Measurements from ENCODE around the gene MYOCOS.

DNA sequence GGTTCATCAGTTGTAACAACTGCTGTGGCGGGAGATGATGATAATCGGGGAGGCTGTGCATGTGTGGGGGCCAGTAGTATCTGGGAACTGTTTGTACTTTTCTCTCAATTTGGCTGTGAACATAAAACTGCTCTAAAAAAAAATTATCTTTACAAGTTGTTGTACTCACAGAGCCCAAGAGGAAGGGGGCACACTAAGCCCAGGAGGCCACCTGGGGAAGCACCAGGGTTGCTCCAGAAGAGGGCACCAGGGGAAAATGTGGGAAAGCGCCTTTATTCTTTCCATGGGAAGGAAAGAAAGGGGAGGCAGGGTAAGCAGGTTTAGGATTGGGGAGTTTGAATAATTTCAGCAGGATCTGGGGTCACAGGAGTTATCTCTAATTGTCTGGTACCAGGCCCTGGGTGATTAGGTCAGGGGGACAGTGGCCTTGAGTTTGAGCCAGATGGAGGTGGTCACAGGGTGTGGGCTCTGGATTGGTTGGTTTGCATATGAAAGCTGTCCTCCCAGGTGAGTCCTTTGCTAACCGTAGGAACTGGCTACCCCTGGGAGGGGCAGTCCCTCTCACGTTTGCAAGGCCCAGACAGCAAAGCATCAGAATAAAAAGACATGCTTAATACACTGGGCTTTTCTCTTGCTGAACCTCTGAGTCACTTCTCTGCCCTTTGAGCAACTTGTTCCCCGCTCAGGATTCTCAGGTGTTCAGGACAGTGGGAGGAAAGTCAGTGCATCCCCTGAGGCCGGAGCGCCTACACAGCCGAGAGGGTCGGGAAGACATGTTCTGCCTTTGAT lies 19.2 kb downstream of the MYOCOS start:
- TF ChIP-seq, protein P1, sequence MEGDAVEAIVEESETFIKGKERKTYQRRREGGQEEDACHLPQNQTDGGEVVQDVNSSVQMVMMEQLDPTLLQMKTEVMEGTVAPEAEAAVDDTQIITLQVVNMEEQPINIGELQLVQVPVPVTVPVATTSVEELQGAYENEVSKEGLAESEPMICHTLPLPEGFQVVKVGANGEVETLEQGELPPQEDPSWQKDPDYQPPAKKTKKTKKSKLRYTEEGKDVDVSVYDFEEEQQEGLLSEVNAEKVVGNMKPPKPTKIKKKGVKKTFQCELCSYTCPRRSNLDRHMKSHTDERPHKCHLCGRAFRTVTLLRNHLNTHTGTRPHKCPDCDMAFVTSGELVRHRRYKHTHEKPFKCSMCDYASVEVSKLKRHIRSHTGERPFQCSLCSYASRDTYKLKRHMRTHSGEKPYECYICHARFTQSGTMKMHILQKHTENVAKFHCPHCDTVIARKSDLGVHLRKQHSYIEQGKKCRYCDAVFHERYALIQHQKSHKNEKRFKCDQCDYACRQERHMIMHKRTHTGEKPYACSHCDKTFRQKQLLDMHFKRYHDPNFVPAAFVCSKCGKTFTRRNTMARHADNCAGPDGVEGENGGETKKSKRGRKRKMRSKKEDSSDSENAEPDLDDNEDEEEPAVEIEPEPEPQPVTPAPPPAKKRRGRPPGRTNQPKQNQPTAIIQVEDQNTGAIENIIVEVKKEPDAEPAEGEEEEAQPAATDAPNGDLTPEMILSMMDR (IDR thresholded peaks at IDR 0.05): no peak
- TF ChIP-seq POLR2A (IDR thresholded peaks at IDR 0.05): no peak
